ENCODE measurements around the gene CDCA7L. TPM values are rescaled to one million over a fixed set of nuclear protein-coding genes. Genes with fewer than 3 reads are reported as not detected.

Gene CDCA7L
- total and polyA plus RNA-seq, 11 donors = 15.6 to 53.4 (median 34.6) TPM

DNA sequence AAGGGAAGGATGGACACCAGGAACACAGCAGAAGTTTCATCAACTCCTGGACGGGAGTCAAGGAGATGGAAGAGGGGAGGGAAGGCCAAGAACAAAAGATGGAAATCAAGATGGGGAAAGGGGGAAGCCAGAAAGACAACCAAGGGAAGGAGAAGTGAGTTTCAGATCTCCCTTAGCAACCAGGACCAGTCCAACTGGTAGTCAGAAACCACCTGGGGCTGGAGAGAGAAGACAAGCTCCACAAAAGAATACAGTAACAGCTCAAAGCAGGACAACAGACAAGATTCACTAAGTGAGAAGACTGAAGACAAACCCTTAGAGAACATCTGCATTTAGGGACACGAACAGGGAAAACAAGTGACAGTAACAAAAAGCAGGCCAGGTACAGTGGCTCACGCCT lies 30.6 kb downstream of the CDCA7L start:
- intact Hi-C loops (cut with DNase I) = no loop called here
- Histone ChIP-seq H3K27ac (no peak overlapping the region), H3K4me3 (no peak overlapping the region), H3K27me3 (no peaks in the 10 kb centered on the region), H3K36me3 (peaks cover 0 to 18% (median 4%) of the 10 kb centered on the region in 9 donors), H3K9me3 (no peaks in the 10 kb centered on the region), H3K4me1 (peaks cover 3 to 52% (median 15%) of the 10 kb centered on the region in 12 donors)
- no peak for TF ChIP-seq POLR2A (IDR thresholded peaks at IDR 0.05)
- TF ChIP-seq, protein P1, sequence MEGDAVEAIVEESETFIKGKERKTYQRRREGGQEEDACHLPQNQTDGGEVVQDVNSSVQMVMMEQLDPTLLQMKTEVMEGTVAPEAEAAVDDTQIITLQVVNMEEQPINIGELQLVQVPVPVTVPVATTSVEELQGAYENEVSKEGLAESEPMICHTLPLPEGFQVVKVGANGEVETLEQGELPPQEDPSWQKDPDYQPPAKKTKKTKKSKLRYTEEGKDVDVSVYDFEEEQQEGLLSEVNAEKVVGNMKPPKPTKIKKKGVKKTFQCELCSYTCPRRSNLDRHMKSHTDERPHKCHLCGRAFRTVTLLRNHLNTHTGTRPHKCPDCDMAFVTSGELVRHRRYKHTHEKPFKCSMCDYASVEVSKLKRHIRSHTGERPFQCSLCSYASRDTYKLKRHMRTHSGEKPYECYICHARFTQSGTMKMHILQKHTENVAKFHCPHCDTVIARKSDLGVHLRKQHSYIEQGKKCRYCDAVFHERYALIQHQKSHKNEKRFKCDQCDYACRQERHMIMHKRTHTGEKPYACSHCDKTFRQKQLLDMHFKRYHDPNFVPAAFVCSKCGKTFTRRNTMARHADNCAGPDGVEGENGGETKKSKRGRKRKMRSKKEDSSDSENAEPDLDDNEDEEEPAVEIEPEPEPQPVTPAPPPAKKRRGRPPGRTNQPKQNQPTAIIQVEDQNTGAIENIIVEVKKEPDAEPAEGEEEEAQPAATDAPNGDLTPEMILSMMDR (IDR thresholded peaks at IDR 0.05) = no peak
- ATAC-seq (no peak), DNase-seq (no peak)
- WGBS, 4 donors = 69 to 88% (median 84%) methylated on average over 3 of the region's 3 CpGs

DNA sequence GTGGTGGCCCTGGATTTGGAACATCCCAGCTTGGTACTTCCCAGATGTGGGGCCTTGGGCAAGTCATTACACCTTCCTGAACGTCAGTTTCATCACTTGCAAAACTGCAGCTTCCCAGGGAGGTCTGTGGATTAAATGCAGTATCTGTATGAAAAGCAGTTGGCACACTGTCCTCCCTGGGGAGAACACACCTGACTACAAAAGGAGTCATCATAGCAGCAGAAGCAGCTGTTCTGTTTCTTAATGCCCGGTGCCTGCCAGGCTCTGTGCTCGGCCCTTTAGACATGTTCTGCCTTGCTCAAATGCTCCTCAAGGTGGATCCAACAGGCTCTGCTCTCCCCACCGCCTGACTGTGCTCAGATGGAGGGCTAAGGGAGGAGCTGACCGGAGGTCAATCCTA lies 31.0 kb downstream of the CDCA7L start:
- ATAC-seq (no peak), DNase-seq (no peak)
- intact Hi-C loops (cut with DNase I) = no loop called here
- TF ChIP-seq, protein P1 (IDR thresholded peaks at IDR 0.05) = no peak
- no peak for TF ChIP-seq POLR2A (IDR thresholded peaks at IDR 0.05)
- no peaks in the 10 kb centered on the region for H3K9me3 ChIP-seq
- no peak overlapping the region for H3K27ac ChIP-seq
- H3K36me3 ChIP-seq = peaks cover 0 to 18% (median 4%) of the 10 kb centered on the region in 9 donors
- 84 to 93% (median 90%) methylated on average over 4 to 5 of the region's 5 CpGs for WGBS, 4 donors
- H3K4me3 ChIP-seq = no peak overlapping the region
- H3K27me3 ChIP-seq = no peaks in the 10 kb centered on the region
- peaks cover 3 to 53% (median 17%) of the 10 kb centered on the region in 12 donors for H3K4me1 ChIP-seq

DNA sequence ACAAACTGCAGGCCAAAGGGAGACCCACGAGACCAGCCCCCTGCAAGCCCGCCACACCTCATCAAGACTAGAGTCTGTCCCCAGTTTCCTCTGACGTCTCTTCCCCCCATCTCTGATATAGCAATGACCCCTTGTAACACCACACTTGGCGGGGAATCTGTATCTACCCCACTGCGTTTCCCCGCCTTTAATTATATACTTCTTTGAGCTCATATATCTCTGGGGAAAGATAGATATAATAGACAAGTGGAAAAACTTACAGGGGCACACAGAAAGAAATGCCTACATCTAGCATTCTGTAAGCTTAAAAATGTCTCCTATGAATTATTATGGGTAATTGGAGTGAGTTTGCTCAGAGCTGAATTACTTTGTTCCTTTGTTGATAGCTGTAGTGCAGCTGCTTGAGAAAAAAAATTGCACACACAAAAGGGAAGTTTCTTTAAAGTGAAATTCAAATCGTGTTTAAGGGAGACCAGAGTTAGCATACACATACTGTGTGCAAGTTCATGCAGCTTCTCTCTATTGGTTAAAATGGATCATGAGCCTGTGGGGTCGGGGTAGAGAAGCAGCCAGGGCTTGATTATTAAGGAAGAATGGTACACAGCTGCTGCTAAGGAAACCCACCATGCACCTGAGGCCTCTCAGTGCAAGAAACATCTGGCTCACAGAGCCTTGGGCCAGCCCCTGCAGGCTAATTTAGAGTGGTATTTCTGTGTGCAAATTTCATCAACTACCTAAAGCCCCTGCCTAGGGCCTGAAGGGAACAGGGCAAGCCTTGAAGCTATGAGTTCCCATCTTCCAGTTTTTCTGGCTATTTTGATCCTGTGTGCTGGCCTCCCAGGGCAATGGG lies 32.5 kb downstream of the CDCA7L start:
- 69 to 77% (median 76%) methylated on average over 8 of the region's 8 CpGs for WGBS, 4 donors
- no peak for TF ChIP-seq POLR2A (IDR thresholded peaks at IDR 0.05)
- TF ChIP-seq, protein P1 (IDR thresholded peaks at IDR 0.05) = no peak
- no peak for ATAC-seq
- Histone ChIP-seq H3K4me1 (peaks cover 0 to 53% (median 14%) of the 10 kb centered on the region in 12 donors), H3K27me3 (no peaks in the 10 kb centered on the region), H3K27ac (peak overlapping the region in 4 of 12 donors; percentile 47 to 74 (median 58)), H3K9me3 (no peaks in the 10 kb centered on the region), H3K36me3 (peaks cover 0 to 29% (median 6%) of the 10 kb centered on the region in 9 donors), H3K4me3 (no peak overlapping the region)
- no peak for DNase-seq
- intact Hi-C loops (cut with DNase I) = no loop called here

DNA sequence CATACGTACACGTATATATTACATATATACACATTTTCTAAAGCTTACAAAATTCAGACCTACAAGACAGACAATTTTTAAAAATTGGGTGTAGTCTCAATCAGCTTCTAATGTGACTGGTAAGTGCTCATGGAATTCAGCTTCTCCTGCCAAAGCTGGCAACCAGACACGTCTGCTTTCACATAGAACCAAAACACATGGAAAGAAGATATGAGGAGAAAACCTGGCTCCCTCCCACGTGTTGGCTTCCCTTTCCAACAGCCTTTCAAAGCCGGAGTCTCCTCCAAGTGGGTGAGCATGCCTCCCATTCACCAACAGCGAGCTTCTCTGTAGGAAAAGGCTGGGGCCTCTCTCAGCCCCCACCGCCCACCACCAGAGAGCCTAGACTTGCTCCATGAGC lies 33.4 kb downstream of the CDCA7L start:
- peaks cover 0 to 58% (median 15%) of the 10 kb centered on the region in 12 donors for H3K4me1 ChIP-seq
- ATAC-seq (peak; percentile 56 to 80 (median 79)), DNase-seq (peak in 4 of 5 donors; percentile 61 to 84 (median 72))
- H3K27me3 ChIP-seq = no peaks in the 10 kb centered on the region
- no peaks in the 10 kb centered on the region for H3K9me3 ChIP-seq
- TF ChIP-seq POLR2A (IDR thresholded peaks at IDR 0.05) = no peak
- TF ChIP-seq, protein P1 (IDR thresholded peaks at IDR 0.05) = no peak
- no peak overlapping the region for H3K4me3 ChIP-seq
- H3K36me3 ChIP-seq = peaks cover 0 to 38% (median 13%) of the 10 kb centered on the region in 9 donors
- WGBS, 4 donors = 37 to 51% (median 42%) methylated on average over 5 to 7 of the region's 7 CpGs
- H3K27ac ChIP-seq = peak overlapping the region in 11 of 12 donors; percentile 8 to 85 (median 47)
- intact Hi-C loops (cut with DNase I) = no loop called here
